BLaER1 treated with 17β-estradiol and CSF1 and Interleukin-3, amounts not matched to agents 10 nM and 100 nM (cell line): ENCODE results near the gene RPIA.
"Not testable (repeated sequence)": the region's sequence is repeated elsewhere in the genome, so short reads cannot be mapped to it uniquely, and the experiment has no call there.

ENCODE experiments used
- H3K27ac ChIP-seq, 11 experiments: shearing (Covaris generic); formaldehyde crosslinking; 2 replicates each; pipeline ENCODE4 v1.8.1; 2022
- H3K27me3 ChIP-seq, 11 experiments: shearing (Covaris generic); formaldehyde crosslinking; 2 replicates each; pipeline ENCODE4 v1.8.1; 2022
- H3K36me3 ChIP-seq, 11 experiments: shearing (Covaris generic); formaldehyde crosslinking; 2 replicates each; pipeline ENCODE4 v1.8.1; 2022
- H3K4me1 ChIP-seq, 10 experiments: shearing (Covaris generic); formaldehyde crosslinking; 2 replicates each; pipeline ENCODE4 v1.8.1; 2022
- H3K4me2 ChIP-seq, 11 experiments: shearing (Covaris generic); formaldehyde crosslinking; 2 replicates each; pipeline ENCODE4 v1.8.1; 2022
- H3K4me3 ChIP-seq, 10 experiments: shearing (Covaris generic); formaldehyde crosslinking; 2 replicates each; pipeline ENCODE4 v1.8.1; 2022
- H3K9ac ChIP-seq, 11 experiments: shearing (Covaris generic); formaldehyde crosslinking; 2 replicates each; pipeline ENCODE4 v1.8.1; 2022
- H3K9me3 ChIP-seq, 11 experiments: shearing (Covaris generic); formaldehyde crosslinking; replicated peaks in 1 of 11; 2 replicates each; pipeline ENCODE4 v1.8.1; 2022
- H4K20me1 ChIP-seq, 11 experiments: shearing (Covaris generic); formaldehyde crosslinking; 2 replicates each; pipeline ENCODE4 v1.8.1; 2022
- Cebpa-rat ChIP-seq, 11 experiments: shearing (Covaris generic); IDR thresholded peaks; 2 replicates each; pipeline ENCODE4 v1.8.1; 2022

The RPIA gene

DNA sequence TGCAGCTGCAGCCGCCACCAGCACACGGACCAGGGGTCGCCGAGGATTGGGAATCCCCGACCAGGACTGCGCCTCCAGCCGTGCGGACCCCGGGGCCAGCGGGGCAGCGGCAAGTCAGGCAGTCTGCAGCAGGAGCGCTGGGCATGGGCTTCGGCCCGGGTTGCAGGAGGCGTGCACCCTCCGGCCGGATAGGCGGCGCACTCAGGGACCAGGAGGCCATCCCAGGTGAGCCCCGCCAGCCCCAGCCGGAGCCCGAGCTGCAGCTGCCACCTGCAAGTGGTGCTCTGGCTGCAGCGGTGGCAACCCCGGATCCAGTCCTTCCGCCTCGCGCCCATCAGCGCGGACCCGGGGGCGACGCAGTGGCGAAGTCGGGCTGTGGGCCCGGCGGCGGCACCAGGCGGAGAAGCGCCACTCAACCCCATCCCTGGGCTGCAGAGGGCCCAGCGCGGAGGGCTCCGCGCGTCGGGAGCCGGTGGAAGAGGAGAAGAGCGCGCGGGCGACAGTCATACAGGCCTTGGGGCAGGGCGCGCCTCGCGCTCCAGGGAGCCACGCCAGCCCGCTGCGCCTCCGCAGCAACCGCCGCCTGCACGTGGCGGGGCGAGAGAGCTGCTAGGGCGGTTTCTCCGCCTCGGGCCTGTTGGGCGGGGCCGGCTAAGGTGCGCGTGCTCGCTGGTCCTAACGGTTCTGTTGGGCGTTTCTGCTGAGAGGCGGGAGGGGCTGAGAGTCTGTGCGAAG, 73.8 kb downstream of the RPIA start:
- Histone ChIP-seq H3K4me3 (no peak overlapping the region), H3K27ac (no peak overlapping the region), H3K4me1 (no peaks in the 10 kb centered on the region), H4K20me1 (no peaks in the 10 kb centered on the region), H3K27me3 (no peaks in the 10 kb centered on the region; a peak in 2 of 22 replicates), H3K9me3 (peaks cover 23 to 31% (median 27%) of the 10 kb centered on the region in 11 experiments), H3K4me2 (no peak overlapping the region), H3K36me3 (no peaks in the 10 kb centered on the region), H3K9ac (no peak overlapping the region)
- TF ChIP-seq Cebpa-rat (IDR thresholded peaks at IDR 0.05) = no peak

DNA sequence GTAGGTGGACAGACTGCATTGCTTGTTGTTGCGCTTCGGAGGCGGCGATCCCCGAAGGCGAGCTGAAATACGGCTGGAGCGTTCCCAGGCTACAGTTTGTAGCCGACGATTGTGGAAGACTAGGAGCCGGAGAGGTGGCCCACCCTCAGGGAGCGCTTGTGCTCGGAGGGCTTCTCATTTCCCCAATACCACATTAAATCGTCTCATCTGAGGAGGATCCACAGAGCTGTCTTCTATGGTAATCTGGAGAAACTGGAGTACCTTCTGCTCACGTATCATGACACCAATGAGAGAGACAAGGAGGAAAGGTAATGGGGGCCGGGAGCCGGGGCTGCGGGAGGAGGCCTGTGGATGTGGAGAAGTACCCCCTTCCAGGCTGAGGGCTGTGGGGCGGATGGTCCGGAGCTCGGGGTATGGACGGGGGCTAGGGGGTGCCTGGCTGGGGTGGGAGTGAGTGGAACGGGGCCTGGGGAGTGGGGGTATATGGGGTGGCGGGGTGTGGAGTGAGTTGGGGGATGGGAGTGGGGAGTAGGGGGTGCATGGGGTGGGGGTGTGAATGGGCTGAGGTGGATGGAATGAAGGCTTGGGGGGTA, 74.5 kb downstream of the RPIA start:
- H3K4me2 ChIP-seq, H3K27ac ChIP-seq, H4K20me1 ChIP-seq, H3K4me3 ChIP-seq, H3K4me1 ChIP-seq, H3K9ac ChIP-seq, H3K36me3 ChIP-seq, H3K27me3 ChIP-seq: not testable (repeated sequence)
- peaks cover 23 to 28% (median 26%) of the 10 kb centered on the region in 11 experiments for H3K9me3 ChIP-seq

DNA sequence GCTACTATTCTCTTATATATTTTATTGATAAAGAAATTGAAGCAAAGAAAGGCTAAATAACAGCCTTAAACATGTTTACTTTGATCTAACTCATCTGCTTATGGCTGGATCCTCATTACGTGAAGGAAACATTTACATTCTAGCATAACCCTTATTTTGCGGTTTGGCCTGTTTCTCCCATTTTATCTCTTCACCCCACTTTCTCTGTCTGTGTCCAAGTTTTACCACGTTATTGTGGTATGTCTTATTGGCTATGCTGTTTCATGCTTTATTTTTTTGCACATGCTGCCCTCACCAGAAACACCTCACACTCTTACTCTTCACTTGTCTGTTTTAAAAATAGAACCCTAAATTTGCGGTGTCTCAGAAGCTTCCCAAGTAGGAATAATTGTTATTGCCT, 78.5 kb downstream of the RPIA start:
- Histone ChIP-seq H3K9ac (no peak overlapping the region), H3K4me2 (no peak overlapping the region), H3K4me1 (no peaks in the 10 kb centered on the region), H3K9me3 (peaks cover 7 to 9% (median 8%) of the 10 kb centered on the region in 11 experiments), H3K4me3 (no peak overlapping the region), H3K36me3 (no peaks in the 10 kb centered on the region), H3K27me3 (no peaks in the 10 kb centered on the region; a peak in 2 of 22 replicates), H3K27ac (no peak overlapping the region), H4K20me1 (no peaks in the 10 kb centered on the region)
- TF ChIP-seq Cebpa-rat (IDR thresholded peaks at IDR 0.05) = no peak

DNA sequence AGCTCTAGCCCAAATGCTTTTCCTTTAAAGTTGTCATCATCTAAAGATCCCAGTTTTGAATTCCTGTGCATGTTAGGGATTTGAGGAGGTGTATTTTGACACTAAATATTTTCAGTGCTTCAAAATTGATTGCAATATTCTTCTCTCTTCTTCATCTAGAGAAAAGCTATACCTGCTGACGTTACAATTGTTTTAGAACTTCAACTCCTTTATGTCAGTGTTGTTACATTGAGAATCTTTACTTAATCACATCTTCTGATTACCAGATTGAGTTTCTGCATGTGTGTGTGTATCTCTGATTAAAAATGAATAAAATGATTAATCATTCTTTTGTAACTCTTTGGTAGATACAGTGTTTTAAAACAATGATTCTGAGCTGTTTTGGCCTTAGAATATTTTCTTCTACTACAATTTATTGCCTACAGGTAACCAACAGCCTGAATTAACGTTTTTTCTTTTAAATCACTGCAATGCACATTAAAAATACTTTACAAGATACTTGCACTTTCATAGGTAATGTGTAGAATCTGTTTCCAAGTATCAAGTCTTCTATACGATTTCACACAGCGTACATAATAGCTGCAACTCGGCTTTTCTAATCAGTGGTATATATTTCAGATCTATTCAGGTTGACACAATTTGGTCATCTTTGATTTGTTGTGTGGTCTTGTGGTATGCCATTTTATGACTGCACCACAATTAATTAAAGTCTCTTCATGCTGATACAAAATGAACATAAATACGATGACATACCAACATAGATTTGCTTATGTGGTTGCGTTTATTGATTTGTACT, 82.0 kb downstream of the RPIA start:
- not testable (repeated sequence) for H3K4me1 ChIP-seq, H3K27ac ChIP-seq, H3K27me3 ChIP-seq, H3K4me3 ChIP-seq, H3K4me2 ChIP-seq, H3K9ac ChIP-seq, H4K20me1 ChIP-seq, H3K36me3 ChIP-seq
- H3K9me3 ChIP-seq = peaks cover 0 to 11% (median 5%) of the 10 kb centered on the region in 11 experiments; a peak in 16 of 22 replicates

DNA sequence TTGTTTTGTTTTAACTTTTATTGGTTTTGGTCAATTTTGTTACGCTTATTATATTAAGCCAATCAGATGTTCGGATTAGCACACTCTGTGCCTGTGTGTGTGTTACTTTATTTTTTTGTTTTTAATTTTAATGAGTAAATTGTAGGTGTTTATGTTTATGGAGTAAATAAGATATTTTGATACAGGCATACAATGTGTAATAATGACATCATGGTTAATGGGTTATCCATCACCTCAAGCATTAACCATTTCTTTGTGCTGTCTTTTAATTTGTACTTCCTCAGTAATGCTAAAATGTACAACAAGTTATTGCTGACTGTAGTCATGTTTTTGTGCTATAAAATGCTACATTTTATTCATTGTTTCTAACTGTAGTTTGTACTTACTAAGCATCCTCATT, 97.7 kb downstream of the RPIA start:
- H3K4me2 ChIP-seq, H3K27me3 ChIP-seq, H3K4me1 ChIP-seq, H3K36me3 ChIP-seq, H3K9ac ChIP-seq, H3K27ac ChIP-seq, H3K9me3 ChIP-seq, H3K4me3 ChIP-seq, H4K20me1 ChIP-seq: not testable (repeated sequence)

DNA sequence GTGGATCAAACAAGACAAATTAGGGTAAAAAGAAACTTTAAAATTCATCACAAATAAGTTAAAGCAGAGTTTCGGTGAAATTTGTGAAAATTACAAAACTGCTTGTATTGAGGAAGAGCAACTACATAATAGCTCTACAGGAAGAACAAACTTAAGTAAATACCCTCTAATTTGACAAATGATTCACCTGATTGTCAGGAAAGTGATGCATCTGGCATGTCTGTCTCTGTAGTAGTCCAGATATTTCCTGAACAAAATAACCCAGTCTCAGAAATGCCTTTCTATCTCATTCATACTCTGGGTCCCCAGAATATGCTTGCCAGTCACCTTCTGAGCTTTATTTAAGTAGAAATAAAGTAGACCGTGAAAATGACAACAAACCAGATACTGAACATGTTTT, 104.5 kb downstream of the RPIA start:
- not testable (repeated sequence) for H3K4me1 ChIP-seq, H3K27me3 ChIP-seq, H3K9ac ChIP-seq, H3K4me2 ChIP-seq, H4K20me1 ChIP-seq, H3K27ac ChIP-seq, H3K4me3 ChIP-seq, H3K9me3 ChIP-seq, H3K36me3 ChIP-seq

DNA sequence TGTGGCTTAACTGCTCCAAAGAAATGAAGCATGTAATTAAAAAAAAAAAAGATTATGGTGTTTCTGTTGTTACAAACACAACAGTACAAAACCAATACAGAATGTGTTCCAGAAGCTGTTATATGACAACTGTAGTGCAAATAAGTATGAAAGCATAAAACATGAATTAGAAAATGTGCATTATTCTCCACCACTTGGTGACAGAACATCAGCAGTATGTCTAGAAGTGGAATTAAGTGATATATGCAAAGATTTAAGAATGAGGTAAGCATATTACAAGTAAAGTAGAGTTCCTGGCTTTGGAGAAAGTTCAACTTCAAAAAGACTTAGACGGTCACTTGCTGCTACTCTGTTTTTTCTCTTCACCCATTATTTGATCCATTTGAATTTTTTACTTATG, 105.0 kb downstream of the RPIA start:
- not testable (repeated sequence) for H3K27me3 ChIP-seq, H4K20me1 ChIP-seq, H3K4me2 ChIP-seq, H3K4me3 ChIP-seq, H3K9me3 ChIP-seq, H3K4me1 ChIP-seq, H3K36me3 ChIP-seq, H3K9ac ChIP-seq, H3K27ac ChIP-seq

DNA sequence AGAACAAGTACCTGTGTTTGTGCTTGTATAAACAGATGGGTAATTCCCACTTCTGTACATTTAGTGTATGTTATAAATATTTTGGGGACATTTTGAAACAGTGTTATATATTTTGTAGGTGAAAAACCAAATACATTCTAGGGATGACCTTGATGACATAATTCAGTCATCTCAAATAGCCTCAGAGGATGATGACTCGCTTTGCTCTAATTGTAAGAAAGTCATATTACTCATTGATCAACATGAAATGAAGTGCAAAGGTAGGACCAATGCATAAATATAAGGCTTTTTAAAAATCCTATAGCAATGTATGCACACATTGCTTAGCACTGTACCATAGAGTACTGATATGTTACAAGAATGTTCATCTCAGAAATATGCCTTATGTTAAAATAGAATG, 105.7 kb downstream of the RPIA start:
- H4K20me1 ChIP-seq, H3K4me3 ChIP-seq, H3K36me3 ChIP-seq, H3K27me3 ChIP-seq, H3K27ac ChIP-seq, H3K9ac ChIP-seq, H3K9me3 ChIP-seq, H3K4me2 ChIP-seq, H3K4me1 ChIP-seq: not testable (repeated sequence)
